H9 (cell line): ENCODE measurements around the gene SATB1. TPM values are rescaled to one million over a fixed set of nuclear protein-coding genes. Genes with fewer than 3 reads are reported as not detected.

ENCODE experiments used
- DNase-seq: peaks from one replicate; pipeline ENCODE4 v3.0.0-alpha.2; 2017
- H2AFZ ChIP-seq: one replicate; pipeline ENCODE4 v1.6.1; 2013; ENCODE audit warnings: mild to moderate bottlenecking, low read length, control low read depth, moderate library complexity
- H2AK5ac ChIP-seq: 2 replicates; pipeline ENCODE4 v1.6.1; 2013; ENCODE audit warnings: low read length, control low read depth, mixed read lengths; ENCODE audit not compliant: insufficient read length
- H2BK120ac ChIP-seq: one replicate; pipeline ENCODE4 v1.6.1; 2013; ENCODE audit warnings: low read depth, mild to moderate bottlenecking, low read length, control low read depth, inconsistent platforms; ENCODE audit not compliant: poor library complexity, severe bottlenecking
- H2BK12ac ChIP-seq: 2 replicates; pipeline ENCODE4 v1.6.1; 2013; ENCODE audit warnings: low read length, control low read depth, mixed read lengths, low read depth; ENCODE audit not compliant: insufficient read length
- H2BK15ac ChIP-seq: 2 replicates; pipeline ENCODE4 v1.6.1; 2013; ENCODE audit warnings: low read depth, low read length, control low read depth
- H2BK20ac ChIP-seq: one replicate; pipeline ENCODE4 v1.6.1; 2013; ENCODE audit warnings: low read depth, mild to moderate bottlenecking, low read length, control low read depth, inconsistent platforms; ENCODE audit not compliant: poor library complexity, severe bottlenecking
- H2BK5ac ChIP-seq: 2 replicates; pipeline ENCODE4 v1.6.1; 2013; ENCODE audit warnings: low read length, control low read depth, mixed read lengths; ENCODE audit not compliant: insufficient read length
- H3K14ac ChIP-seq: 2 replicates; pipeline ENCODE4 v1.6.1; 2013; ENCODE audit warnings: low read length, control low read depth; ENCODE audit not compliant: insufficient read depth
- H3K18ac ChIP-seq: 2 replicates; pipeline ENCODE4 v1.6.1; 2013; ENCODE audit warnings: low read depth, mild to moderate bottlenecking, mixed read lengths, low read length, control low read depth; ENCODE audit not compliant: insufficient read length
- H3K23ac ChIP-seq: 2 replicates; pipeline ENCODE4 v1.6.1; 2013; ENCODE audit warnings: low read length, control low read depth, mixed read lengths, low read depth; ENCODE audit not compliant: insufficient read length
- H3K23me2 ChIP-seq: 2 replicates; pipeline ENCODE4 v1.6.1; 2013; ENCODE audit warnings: low read depth, mild to moderate bottlenecking, mixed read lengths, low read length, control low read depth; ENCODE audit not compliant: insufficient read length, poor library complexity, severe bottlenecking
- H3K27ac ChIP-seq: 2 replicates; pipeline ENCODE4 v1.5.1; 2013; ENCODE audit warnings: low read length, control low read depth, mixed read lengths, low read depth; ENCODE audit not compliant: insufficient read length
- H3K27me3 ChIP-seq: 2 replicates; pipeline ENCODE4 v1.6.1; 2013; ENCODE audit warnings: low read length, control low read depth, inconsistent platforms; ENCODE audit not compliant: insufficient read depth
- H3K4ac ChIP-seq: 2 replicates; pipeline ENCODE4 v1.6.1; 2013; ENCODE audit warnings: low read depth, mild to moderate bottlenecking, control low read depth, inconsistent platforms, low read length, moderate library complexity
- H3K4me1 ChIP-seq: 2 replicates; pipeline ENCODE4 v1.6.1; 2013; ENCODE audit warnings: low read length, control low read depth, inconsistent platforms; ENCODE audit not compliant: insufficient read depth
- H3K4me2 ChIP-seq: 2 replicates; pipeline ENCODE4 v1.6.1; 2013; ENCODE audit warnings: low read length, control low read depth, mixed read lengths; ENCODE audit not compliant: insufficient read length, insufficient read depth
- H3K56ac ChIP-seq: 2 replicates; pipeline ENCODE4 v1.6.1; 2013; ENCODE audit warnings: low read depth, mild to moderate bottlenecking, mixed read lengths, low read length, control low read depth; ENCODE audit not compliant: insufficient read length
- H3K79me1 ChIP-seq: 2 replicates; pipeline ENCODE4 v1.6.1; 2013; ENCODE audit warnings: low read depth, mild to moderate bottlenecking, moderate library complexity, low read length, control low read depth, inconsistent platforms; ENCODE audit not compliant: insufficient read depth, poor library complexity, severe bottlenecking
- H3K79me2 ChIP-seq: 2 replicates; pipeline ENCODE4 v1.6.1; 2013; ENCODE audit warnings: low read length, control low read depth, inconsistent platforms; ENCODE audit not compliant: insufficient read depth
- H3K9ac ChIP-seq: 2 replicates; pipeline ENCODE4 v1.6.1; 2013; ENCODE audit warnings: low read length, control low read depth, mixed read lengths; ENCODE audit not compliant: insufficient read length; ENCODE audit errors: extremely low read depth
- H3K9me3 ChIP-seq: one replicate; pipeline ENCODE4 v1.6.1; 2013; ENCODE audit warnings: low read depth, low read length, inconsistent platforms; ENCODE audit not compliant: control insufficient read depth
- H3T11ph ChIP-seq: one replicate; pipeline ENCODE4 v1.6.1; 2013; ENCODE audit warnings: mild to moderate bottlenecking, low read length, control low read depth, inconsistent platforms
- H4K20me1 ChIP-seq: one replicate; pipeline ENCODE4 v1.6.1; 2013; ENCODE audit not compliant: control insufficient read depth, insufficient read length, insufficient read depth
- H4K5ac ChIP-seq: 2 replicates; pipeline ENCODE4 v1.6.1; 2013; ENCODE audit warnings: low read depth, mild to moderate bottlenecking, mixed read lengths, low read length, control low read depth; ENCODE audit not compliant: insufficient read length
- H4K8ac ChIP-seq: replicated peaks from 2 replicates; pipeline ENCODE4 v1.6.1; 2013; ENCODE audit warnings: low read length, control low read depth, mixed read lengths, low read depth; ENCODE audit not compliant: insufficient read length
- H4K91ac ChIP-seq: 2 replicates; pipeline ENCODE4 v1.6.1; 2013; ENCODE audit warnings: low read depth, mild to moderate bottlenecking, moderate library complexity, mixed read lengths, low read length, control low read depth; ENCODE audit not compliant: insufficient read length
- H3K27ac Mint-ChIP-seq, 3 experiments: 2 replicates in 2 of 3; 3 replicates in 1 of 3; pipeline ENCODE4 v1.8.0; 2020 to 2021; ENCODE audit warnings: mixed read lengths in 3 of 3, mild to moderate bottlenecking in 1 of 3, moderate library complexity in 1 of 3
- H3K27me3 Mint-ChIP-seq: 2 replicates; pipeline ENCODE4 v1.8.0; 2021; ENCODE audit warnings: low read depth, mild to moderate bottlenecking, moderate library complexity, mixed read lengths
- H3K36me3 Mint-ChIP-seq, 3 experiments: 2 replicates in 2 of 3; 3 replicates in 1 of 3; pipeline ENCODE4 v1.8.0; 2020 to 2021; ENCODE audit warnings: low read depth in 3 of 3, mixed read lengths in 3 of 3; ENCODE audit not compliant: insufficient read depth in 1 of 3
- H3K4me1 Mint-ChIP-seq, 2 experiments: 2 replicates each; pipeline ENCODE4 v1.8.0; 2020; ENCODE audit warnings: mixed read lengths in 2 of 2
- H3K4me3 Mint-ChIP-seq, 2 experiments: 2 replicates in 1 of 2; 3 replicates in 1 of 2; pipeline ENCODE4 v1.8.0; 2020 to 2021; ENCODE audit warnings: mild to moderate bottlenecking in 2 of 2, mixed read lengths in 2 of 2, moderate library complexity in 1 of 2
- H3K9me3 Mint-ChIP-seq, 2 experiments: 2 replicates in 1 of 2; 3 replicates in 1 of 2; pipeline ENCODE4 v1.8.0; 2020; ENCODE audit warnings: mild to moderate bottlenecking in 2 of 2, mixed read lengths in 2 of 2, moderate library complexity in 1 of 2
- CTCF ChIP-seq: fragments of 200-600 bp; sonication (generic); conservative IDR thresholded peaks from 3 replicates; pipeline ENCODE4 v1.8.0; 2021; ENCODE audit warnings: antibody characterized with exemption, mild to moderate bottlenecking
- total RNA-seq: library from RNA; stranded (reverse); gene quantifications from 2 replicates; pipeline ENCODE4 v1.2.1, GENCODE V29; 2021

Gene SATB1
- total RNA-seq, 1 experiment from 2014 or later = 30.7 TPM

- H2BK120ac ChIP-seq = no peak overlapping the region
- no peak for TF ChIP-seq CTCF
- H3T11ph ChIP-seq = no peak overlapping the region
- Mint-ChIP-seq H3K9me3 (no peaks in the 10 kb centered on the region), H3K27me3 (no peaks in the 10 kb centered on the region), H3K36me3 (peaks cover 0 to 10% (median 0%) of the 10 kb centered on the region in 3 experiments; a peak in 2 of 7 replicates), H3K4me3 (no peak overlapping the region), H3K27ac (no peak overlapping the region), H3K4me1 (peaks cover 14 to 25% of the 10 kb centered on the region in 2 experiments)
- H2BK12ac ChIP-seq = no peak overlapping the region
- H3K27ac ChIP-seq = no peak overlapping the region
- H3K79me1 ChIP-seq = no peaks in the 10 kb centered on the region
- peaks cover 3% of the 10 kb centered on the region; the same call in 1 of the 2 replicates for H3K4me1 ChIP-seq
- no peak overlapping the region for H4K8ac ChIP-seq
- no peak overlapping the region for H2BK15ac ChIP-seq
- no peak overlapping the region for H3K9ac ChIP-seq
- H4K20me1 ChIP-seq = no peaks in the 10 kb centered on the region
- H4K5ac ChIP-seq = no peak overlapping the region
- DNase-seq = no peak
- H3K4me2 ChIP-seq = no peak overlapping the region
- no peak overlapping the region for H2BK5ac ChIP-seq
- no peak overlapping the region for H2AFZ ChIP-seq
- no peak overlapping the region for H3K14ac ChIP-seq
- H3K79me2 ChIP-seq = no peaks in the 10 kb centered on the region
- H2AK5ac ChIP-seq = no peak overlapping the region
- no peak overlapping the region for H4K91ac ChIP-seq
- H3K56ac ChIP-seq = no peak overlapping the region
- H3K23ac ChIP-seq = no peak overlapping the region
- no peak overlapping the region for H3K18ac ChIP-seq
- no peaks in the 10 kb centered on the region for H3K9me3 ChIP-seq
- H3K4ac ChIP-seq = no peak overlapping the region
- no peaks in the 10 kb centered on the region for H3K27me3 ChIP-seq
- H3K23me2 ChIP-seq = no peaks in the 10 kb centered on the region
- H2BK20ac ChIP-seq = no peak overlapping the region
Measured at GRCh38 chr3:18382760-18383369, 42.3 kb downstream of the SATB1 start.
